ENCODE data around the gene MAP1A.
"Not testable (repeated sequence)": the region's sequence is repeated elsewhere in the genome, so short reads cannot be mapped to it uniquely, and the experiment has no call there.

The MAP1A gene

DNA sequence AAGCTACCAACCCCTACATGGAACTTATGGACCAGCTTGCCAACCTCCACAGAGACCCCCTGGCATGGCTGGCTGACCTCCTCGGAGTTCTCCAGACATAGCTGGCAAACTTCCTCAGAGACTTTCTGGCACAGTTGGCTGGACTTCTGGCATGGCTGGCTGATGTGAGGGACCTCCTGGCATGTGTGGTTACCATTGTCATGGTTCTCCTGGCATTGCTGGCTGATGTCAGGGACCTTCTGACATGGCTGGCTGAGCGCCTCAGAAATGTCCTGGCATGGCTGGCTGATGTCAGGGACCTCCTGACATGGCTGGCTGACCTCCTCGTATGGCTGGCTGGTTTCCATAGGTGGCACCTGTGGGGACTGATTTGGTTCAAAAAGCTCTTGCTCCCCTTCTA lies 17.5 kb downstream of the MAP1A start:
- peaks cover 9% of the 10 kb centered on the region for H3K4me1 ChIP-seq (ENCODE audit: insufficient read depth, low read length)
- H3K9me3 ChIP-seq (ENCODE audit: low read length): no peaks in the 10 kb centered on the region
- no peak overlapping the region for H3K9ac ChIP-seq (ENCODE audit: low read length)
- H3K27me3 ChIP-seq (ENCODE audit: control insufficient read depth in 1 of 2, insufficient read depth in 2 of 2, low read length in 2 of 2): no peaks in the 10 kb centered on the region
- no peak overlapping the region for H3K27ac ChIP-seq (ENCODE audit: low read depth, low read length)
- H3K4me3 ChIP-seq (ENCODE audit: low read depth in 1 of 2, low read length in 2 of 2): no peak overlapping the region
- H3K36me3 ChIP-seq (ENCODE audit: insufficient read depth, low read length): peaks cover 23% of the 10 kb centered on the region

DNA sequence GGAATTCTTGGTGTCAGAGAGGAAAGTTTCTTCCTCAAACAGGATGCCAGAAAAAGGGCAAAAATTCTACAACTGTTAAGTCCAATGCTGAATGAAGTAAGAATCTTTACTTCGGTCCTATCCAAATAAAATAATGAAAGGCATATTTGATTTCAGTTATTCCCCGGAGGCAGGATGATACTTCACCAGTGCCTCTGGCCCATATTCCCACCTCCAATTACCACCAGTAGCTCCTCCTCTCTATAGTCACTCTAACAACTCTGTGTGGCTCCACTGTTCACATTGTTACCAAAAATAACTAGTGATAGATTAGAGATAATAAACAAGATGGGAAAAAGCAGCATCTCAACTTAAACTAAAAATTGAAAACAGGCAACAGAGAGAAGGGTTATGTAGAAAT lies 20.7 kb downstream of the MAP1A start:
- Histone ChIP-seq H3K27me3 (ENCODE audit: control insufficient read depth in 1 of 2, insufficient read depth in 2 of 2, low read length in 2 of 2) (no peaks in the 10 kb centered on the region), H3K36me3 (ENCODE audit: insufficient read depth, low read length) (peaks cover 22% of the 10 kb centered on the region), H3K9ac (ENCODE audit: low read length) (no peak overlapping the region), H3K4me3 (ENCODE audit: low read depth in 1 of 2, low read length in 2 of 2) (no peak overlapping the region), H3K27ac (ENCODE audit: low read depth, low read length) (no peak overlapping the region), H3K9me3 (ENCODE audit: low read length) (no peaks in the 10 kb centered on the region), H3K4me1 (ENCODE audit: insufficient read depth, low read length) (no peaks in the 10 kb centered on the region)

- H3K9me3 ChIP-seq (ENCODE audit: low read length): no peaks in the 10 kb centered on the region
- no peaks in the 10 kb centered on the region for H3K27me3 ChIP-seq (ENCODE audit: control insufficient read depth in 1 of 2, insufficient read depth in 2 of 2, low read length in 2 of 2)
- peaks cover 3% of the 10 kb centered on the region for H3K36me3 ChIP-seq (ENCODE audit: insufficient read depth, low read length)
- H3K4me1 ChIP-seq (ENCODE audit: insufficient read depth, low read length): no peaks in the 10 kb centered on the region
- H3K27ac ChIP-seq (ENCODE audit: low read depth, low read length): no peak overlapping the region
- H3K9ac ChIP-seq (ENCODE audit: low read length): no peak overlapping the region
- H3K4me3 ChIP-seq (ENCODE audit: low read depth in 1 of 2, low read length in 2 of 2): no peak overlapping the region
These were observed 24.4 kb downstream of the MAP1A start for GRCh38 chr15:43541785-43542184.

GRCh38 chr15:43544266-43544665 lies 26.9 kb downstream of the MAP1A start:
- no peak overlapping the region for H3K4me3 ChIP-seq (ENCODE audit: low read depth in 1 of 2, low read length in 2 of 2)
- H3K27me3 ChIP-seq (ENCODE audit: control insufficient read depth in 1 of 2, insufficient read depth in 2 of 2, low read length in 2 of 2): no peaks in the 10 kb centered on the region
- no peak overlapping the region for H3K27ac ChIP-seq (ENCODE audit: low read depth, low read length)
- H3K9ac ChIP-seq (ENCODE audit: low read length): no peak overlapping the region
- H3K9me3 ChIP-seq (ENCODE audit: low read length): no peaks in the 10 kb centered on the region
- H3K4me1 ChIP-seq (ENCODE audit: insufficient read depth, low read length): no peaks in the 10 kb centered on the region
- no peaks in the 10 kb centered on the region for H3K36me3 ChIP-seq (ENCODE audit: insufficient read depth, low read length)

DNA sequence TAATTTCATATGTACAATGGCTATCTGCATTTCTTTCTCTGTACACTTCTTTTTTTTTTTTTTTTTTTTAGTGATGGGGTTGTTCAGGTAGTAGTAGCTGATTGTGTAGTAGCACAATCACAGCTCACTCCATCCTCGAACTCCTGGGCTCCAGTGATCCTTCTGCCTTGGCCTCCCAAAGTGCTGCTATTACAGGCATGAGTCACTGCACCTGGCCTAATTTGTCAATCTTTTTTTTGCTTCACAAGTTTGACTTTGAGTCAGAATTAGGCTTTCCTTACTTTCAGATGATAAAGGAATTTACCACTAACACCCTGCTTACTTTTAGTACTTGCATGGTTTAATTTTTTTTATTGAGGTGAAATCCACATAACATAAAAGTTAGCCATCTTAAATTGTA lies 28.0 kb downstream of the MAP1A start:
- Histone ChIP-seq H3K4me1 (ENCODE audit: insufficient read depth, low read length) (no peaks in the 10 kb centered on the region), H3K4me3 (ENCODE audit: low read depth in 1 of 2, low read length in 2 of 2) (no peak overlapping the region), H3K9me3 (ENCODE audit: low read length) (no peaks in the 10 kb centered on the region), H3K9ac (ENCODE audit: low read length) (no peak overlapping the region), H3K36me3 (ENCODE audit: insufficient read depth, low read length) (no peaks in the 10 kb centered on the region), H3K27ac (ENCODE audit: low read depth, low read length) (no peak overlapping the region), H3K27me3 (ENCODE audit: control insufficient read depth in 1 of 2, insufficient read depth in 2 of 2, low read length in 2 of 2) (no peaks in the 10 kb centered on the region)

- Histone ChIP-seq H3K9me3 (ENCODE audit: low read length) (no peaks in the 10 kb centered on the region), H3K27ac (ENCODE audit: low read depth, low read length) (no peak overlapping the region), H3K27me3 (ENCODE audit: control insufficient read depth in 1 of 2, insufficient read depth in 2 of 2, low read length in 2 of 2) (no peaks in the 10 kb centered on the region), H3K9ac (ENCODE audit: low read length) (no peak overlapping the region), H3K4me3 (ENCODE audit: low read depth in 1 of 2, low read length in 2 of 2) (no peak overlapping the region), H3K36me3 (ENCODE audit: insufficient read depth, low read length) (no peaks in the 10 kb centered on the region), H3K4me1 (ENCODE audit: insufficient read depth, low read length) (no peaks in the 10 kb centered on the region)
These were observed 30.1 kb downstream of the MAP1A start for GRCh38 chr15:43547539-43547938.

- no peak overlapping the region for H3K9ac ChIP-seq (ENCODE audit: low read length)
- no peaks in the 10 kb centered on the region for H3K36me3 ChIP-seq (ENCODE audit: insufficient read depth, low read length)
- H3K9me3 ChIP-seq (ENCODE audit: low read length): no peaks in the 10 kb centered on the region
- no peaks in the 10 kb centered on the region for H3K27me3 ChIP-seq (ENCODE audit: control insufficient read depth in 1 of 2, insufficient read depth in 2 of 2, low read length in 2 of 2)
- no peak overlapping the region for H3K27ac ChIP-seq (ENCODE audit: low read depth, low read length)
- H3K4me1 ChIP-seq (ENCODE audit: insufficient read depth, low read length): no peaks in the 10 kb centered on the region
- H3K4me3 ChIP-seq (ENCODE audit: low read depth in 1 of 2, low read length in 2 of 2): no peak overlapping the region
These were observed 33.3 kb downstream of the MAP1A start for GRCh38 chr15:43550527-43551363.

DNA sequence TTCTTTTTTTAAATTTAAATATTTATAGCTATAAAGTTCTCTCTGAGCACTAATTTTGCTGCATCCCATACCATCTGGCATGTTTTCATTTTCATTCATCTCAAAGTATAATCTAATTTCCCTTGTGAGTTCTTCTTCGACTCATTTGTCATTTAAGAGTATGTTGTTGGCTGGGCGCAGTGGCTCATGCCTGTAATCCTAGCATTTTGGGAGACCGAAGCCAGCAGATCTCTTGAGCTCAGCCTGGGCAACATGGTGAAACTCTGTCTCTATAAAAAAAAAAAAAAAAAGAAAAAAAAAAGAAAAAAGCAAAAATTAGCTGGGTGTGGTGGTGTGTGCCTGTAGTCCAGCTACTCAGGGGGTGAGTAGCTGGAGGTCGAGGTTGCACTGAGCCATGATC lies 34.8 kb downstream of the MAP1A start:
- Histone ChIP-seq H3K27me3 (ENCODE audit: control insufficient read depth in 1 of 2, insufficient read depth in 2 of 2, low read length in 2 of 2) (no peaks in the 10 kb centered on the region), H3K9me3 (ENCODE audit: low read length) (no peaks in the 10 kb centered on the region), H3K9ac (ENCODE audit: low read length) (no peak overlapping the region), H3K4me1 (ENCODE audit: insufficient read depth, low read length) (no peaks in the 10 kb centered on the region), H3K36me3 (ENCODE audit: insufficient read depth, low read length) (peaks cover 4% of the 10 kb centered on the region), H3K27ac (ENCODE audit: low read depth, low read length) (no peak overlapping the region), H3K4me3 (ENCODE audit: low read depth in 1 of 2, low read length in 2 of 2) (no peak overlapping the region)

DNA sequence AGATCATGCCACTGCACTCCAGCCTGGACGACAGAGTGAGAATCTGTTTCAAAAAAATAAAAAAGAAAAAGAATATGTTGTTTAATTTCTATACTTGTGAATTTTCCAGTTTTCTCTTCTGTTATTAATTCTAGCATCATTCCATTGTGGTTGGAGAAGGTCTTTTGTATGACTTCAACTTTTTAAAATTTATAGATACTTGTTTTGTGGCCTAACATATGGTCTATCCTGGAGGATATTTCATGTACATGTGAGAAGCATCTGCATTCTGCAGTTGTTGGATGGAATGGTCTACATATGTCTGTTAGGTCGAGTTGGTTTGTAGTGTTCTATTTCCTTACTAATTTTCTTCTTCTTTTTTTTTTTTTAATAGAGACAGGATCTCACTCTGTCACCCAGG lies 35.6 kb downstream of the MAP1A start:
- Histone ChIP-seq H3K27me3 (ENCODE audit: control insufficient read depth in 1 of 2, insufficient read depth in 2 of 2, low read length in 2 of 2) (no peaks in the 10 kb centered on the region), H3K9me3 (ENCODE audit: low read length) (no peaks in the 10 kb centered on the region), H3K27ac (ENCODE audit: low read depth, low read length) (no peak overlapping the region), H3K9ac (ENCODE audit: low read length) (no peak overlapping the region), H3K4me1 (ENCODE audit: insufficient read depth, low read length) (no peaks in the 10 kb centered on the region), H3K4me3 (ENCODE audit: low read depth in 1 of 2, low read length in 2 of 2) (no peak overlapping the region), H3K36me3 (ENCODE audit: insufficient read depth, low read length) (peaks cover 4% of the 10 kb centered on the region)

GRCh38 chr15:43562753-43563152 lies 45.3 kb downstream of the MAP1A start:
- not testable (repeated sequence) for H3K9me3 ChIP-seq (ENCODE audit: low read length); H3K36me3 ChIP-seq (ENCODE audit: insufficient read depth, low read length); H3K27me3 ChIP-seq (ENCODE audit: control insufficient read depth in 1 of 2, insufficient read depth in 2 of 2, low read length in 2 of 2); H3K4me3 ChIP-seq (ENCODE audit: low read depth in 1 of 2, low read length in 2 of 2); H3K9ac ChIP-seq (ENCODE audit: low read length); H3K4me1 ChIP-seq (ENCODE audit: insufficient read depth, low read length); H3K27ac ChIP-seq (ENCODE audit: low read depth, low read length)

GRCh38 chr15:43563793-43564192 lies 46.4 kb downstream of the MAP1A start:
- not testable (repeated sequence) for H3K4me1 ChIP-seq (ENCODE audit: insufficient read depth, low read length); H3K27ac ChIP-seq (ENCODE audit: low read depth, low read length); H3K36me3 ChIP-seq (ENCODE audit: insufficient read depth, low read length); H3K27me3 ChIP-seq (ENCODE audit: control insufficient read depth in 1 of 2, insufficient read depth in 2 of 2, low read length in 2 of 2); H3K9me3 ChIP-seq (ENCODE audit: low read length); H3K9ac ChIP-seq (ENCODE audit: low read length); H3K4me3 ChIP-seq (ENCODE audit: low read depth in 1 of 2, low read length in 2 of 2)

- not testable (repeated sequence) for H3K9me3 ChIP-seq (ENCODE audit: low read length); H3K4me3 ChIP-seq (ENCODE audit: low read depth in 1 of 2, low read length in 2 of 2); H3K4me1 ChIP-seq (ENCODE audit: insufficient read depth, low read length); H3K27ac ChIP-seq (ENCODE audit: low read depth, low read length); H3K27me3 ChIP-seq (ENCODE audit: control insufficient read depth in 1 of 2, insufficient read depth in 2 of 2, low read length in 2 of 2); H3K36me3 ChIP-seq (ENCODE audit: insufficient read depth, low read length); H3K9ac ChIP-seq (ENCODE audit: low read length)
These were observed 49.2 kb downstream of the MAP1A start for GRCh38 chr15:43566615-43567014.

Measured in muscle layer of colon (tissue), 2 donors.